Endodermal cell (in vitro differentiated cells): ENCODE data around the gene CDC42EP1. TPM values are rescaled to one million over a fixed set of nuclear protein-coding genes. Genes with fewer than 3 reads are reported as not detected.

Experiments used
- DNase-seq: peaks from one replicate; pipeline ENCODE4 v3.0.0-alpha.2; 2017
- H3K27ac ChIP-seq: 2 replicates; pipeline ENCODE4 v1.5.1; 2013; ENCODE audit warnings: mild to moderate bottlenecking, low read depth, low read length, moderate library complexity
- H3K27me3 ChIP-seq: 2 replicates; pipeline ENCODE4 v1.6.1; 2013; ENCODE audit warnings: mild to moderate bottlenecking, low read length, moderate library complexity; ENCODE audit not compliant: insufficient read depth, control insufficient read depth, poor library complexity, severe bottlenecking
- H3K36me3 ChIP-seq: 2 replicates; pipeline ENCODE4 v1.7.0; 2013; ENCODE audit warnings: mild to moderate bottlenecking, low read length, moderate library complexity; ENCODE audit not compliant: control insufficient read depth, insufficient read depth
- H3K4me1 ChIP-seq: one replicate; pipeline ENCODE4 v1.7.0; 2013; ENCODE audit warnings: low read length; ENCODE audit not compliant: control insufficient read depth, insufficient read depth
- H3K4me3 ChIP-seq: 2 replicates; pipeline ENCODE4 v1.5.1; 2013; ENCODE audit warnings: mild to moderate bottlenecking, low read length, moderate library complexity
- H3K9ac ChIP-seq: 2 replicates; pipeline ENCODE4 v1.6.1; 2013; ENCODE audit warnings: mild to moderate bottlenecking, low read length, moderate library complexity; ENCODE audit not compliant: poor library complexity, severe bottlenecking; ENCODE audit errors: extremely low read depth
- H3K9me3 ChIP-seq: 2 replicates; pipeline ENCODE4 v1.6.1; 2013; ENCODE audit warnings: mild to moderate bottlenecking, low read length, moderate library complexity; ENCODE audit not compliant: control insufficient read depth
- H3K27ac Mint-ChIP-seq: 2 replicates; pipeline ENCODE4 v1.8.0; 2020; ENCODE audit warnings: mixed read lengths
- H3K27me3 Mint-ChIP-seq: 2 replicates; pipeline ENCODE4 v1.8.0; 2021; ENCODE audit warnings: mild to moderate bottlenecking, mixed read lengths; ENCODE audit not compliant: insufficient read depth
- H3K36me3 Mint-ChIP-seq: 2 replicates; pipeline ENCODE4 v1.8.0; 2020; ENCODE audit warnings: low read depth, mixed read lengths
- H3K4me1 Mint-ChIP-seq: 2 replicates; pipeline ENCODE4 v1.8.0; 2020; ENCODE audit warnings: mixed read lengths
- H3K4me3 Mint-ChIP-seq: 2 replicates; pipeline ENCODE4 v1.8.0; 2020; ENCODE audit warnings: mild to moderate bottlenecking, moderate library complexity, mixed read lengths
- H3K9me3 Mint-ChIP-seq: 2 replicates; pipeline ENCODE4 v1.8.0; 2020; ENCODE audit warnings: mild to moderate bottlenecking, mixed read lengths
- WGBS, 2 experiments: methylation state at CpG; one replicate each; pipeline versions ENCODE4 v1.1.5 to v1.1.7; 2013; ENCODE audit warnings: missing lambda C conversion rate in 2 of 2, mixed read lengths in 1 of 2; ENCODE audit not compliant: insufficient coverage in 1 of 2, insufficient read length in 1 of 2; 5-methylcytosine and 5-hydroxymethylcytosine counted together
- total RNA-seq, 2 donors: library from RNA; stranded (reverse); fragmentation: NEBNext Ultra II Directional in 1 of 2; extraction: Animal tissue kit (Norgen Biotek cat#: 25700) in 1 of 2; gene quantifications; 2 replicates in 1 of 2; 3 replicates in 1 of 2; pipeline ENCODE4 v1.2.1, GENCODE V29; 2021
- TF ChIP-seq, protein P1 (sequence below): fragments of 200-600 bp; sonication (generic); conservative IDR thresholded peaks from 2 replicates; pipeline ENCODE4 v1.5.0; 2021; ENCODE audit warnings: antibody characterized with exemption, mild to moderate bottlenecking

Gene CDC42EP1
- total RNA-seq, 2 donors from 2014 or later: 45.0 to 45.1 TPM

- Mint-ChIP-seq H3K36me3 (peaks cover 28% of the 10 kb centered on the region), H3K4me1 (peaks cover 9% of the 10 kb centered on the region), H3K27ac (no peak overlapping the region), H3K4me3 (no peak overlapping the region), H3K27me3 (peaks cover 10% of the 10 kb centered on the region), H3K9me3 (peaks cover 3% of the 10 kb centered on the region)
- TF ChIP-seq, protein P1, sequence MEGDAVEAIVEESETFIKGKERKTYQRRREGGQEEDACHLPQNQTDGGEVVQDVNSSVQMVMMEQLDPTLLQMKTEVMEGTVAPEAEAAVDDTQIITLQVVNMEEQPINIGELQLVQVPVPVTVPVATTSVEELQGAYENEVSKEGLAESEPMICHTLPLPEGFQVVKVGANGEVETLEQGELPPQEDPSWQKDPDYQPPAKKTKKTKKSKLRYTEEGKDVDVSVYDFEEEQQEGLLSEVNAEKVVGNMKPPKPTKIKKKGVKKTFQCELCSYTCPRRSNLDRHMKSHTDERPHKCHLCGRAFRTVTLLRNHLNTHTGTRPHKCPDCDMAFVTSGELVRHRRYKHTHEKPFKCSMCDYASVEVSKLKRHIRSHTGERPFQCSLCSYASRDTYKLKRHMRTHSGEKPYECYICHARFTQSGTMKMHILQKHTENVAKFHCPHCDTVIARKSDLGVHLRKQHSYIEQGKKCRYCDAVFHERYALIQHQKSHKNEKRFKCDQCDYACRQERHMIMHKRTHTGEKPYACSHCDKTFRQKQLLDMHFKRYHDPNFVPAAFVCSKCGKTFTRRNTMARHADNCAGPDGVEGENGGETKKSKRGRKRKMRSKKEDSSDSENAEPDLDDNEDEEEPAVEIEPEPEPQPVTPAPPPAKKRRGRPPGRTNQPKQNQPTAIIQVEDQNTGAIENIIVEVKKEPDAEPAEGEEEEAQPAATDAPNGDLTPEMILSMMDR: no peak
- Histone ChIP-seq H3K27ac (no peak overlapping the region), H3K9ac (no peak overlapping the region), H3K4me3 (no peak overlapping the region), H3K36me3 (no peaks in the 10 kb centered on the region), H3K27me3 (peaks cover 14% of the 10 kb centered on the region), H3K4me1 (no peaks in the 10 kb centered on the region), H3K9me3 (no peaks in the 10 kb centered on the region)
- no peak for DNase-seq
- 92 to 97% methylated on average over 10 to 15 of the region's 15 CpGs for WGBS, 2 experiments
Measured at GRCh38 chr22:37514526-37515051, 45.7 kb upstream of the CDC42EP1 start.

DNA sequence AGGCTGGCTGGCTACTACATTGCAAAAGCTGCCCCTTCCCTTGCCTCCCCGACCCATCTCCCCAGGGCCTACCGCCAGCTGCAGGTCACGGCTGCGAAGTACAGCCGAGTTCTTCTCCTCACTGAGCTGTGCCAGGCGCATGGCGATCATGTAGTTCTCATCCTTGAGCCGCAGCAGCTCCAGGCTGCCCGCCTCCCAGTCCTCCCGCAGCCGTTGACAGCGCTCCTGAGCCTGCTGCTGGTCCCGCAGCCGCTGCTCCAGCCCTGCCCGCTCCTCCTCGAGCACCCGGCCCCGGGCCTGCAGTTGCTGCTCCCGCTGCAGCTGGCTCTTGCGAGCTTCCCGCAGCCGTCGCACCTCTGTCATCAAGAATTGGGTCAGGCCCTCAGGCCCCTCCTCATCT is 44.4 kb upstream of the CDC42EP1 start:
- Mint-ChIP-seq H3K27me3 (peaks cover 18% of the 10 kb centered on the region), H3K9me3 (peaks cover 3% of the 10 kb centered on the region), H3K27ac (no peak overlapping the region), H3K4me1 (peaks cover 9% of the 10 kb centered on the region), H3K36me3 (peaks cover 26% of the 10 kb centered on the region), H3K4me3 (no peak overlapping the region)
- no peak overlapping the region for H3K27ac ChIP-seq
- no peak overlapping the region for H3K4me3 ChIP-seq
- TF ChIP-seq, protein P1: no peak
- WGBS, 2 experiments: 94 to 98% methylated on average over 23 of the region's 23 CpGs
- H3K4me1 ChIP-seq: no peaks in the 10 kb centered on the region
- H3K36me3 ChIP-seq: no peaks in the 10 kb centered on the region
- peaks cover 25% of the 10 kb centered on the region for H3K27me3 ChIP-seq
- no peak overlapping the region for H3K9ac ChIP-seq
- no peaks in the 10 kb centered on the region for H3K9me3 ChIP-seq
- no peak for DNase-seq

DNA sequence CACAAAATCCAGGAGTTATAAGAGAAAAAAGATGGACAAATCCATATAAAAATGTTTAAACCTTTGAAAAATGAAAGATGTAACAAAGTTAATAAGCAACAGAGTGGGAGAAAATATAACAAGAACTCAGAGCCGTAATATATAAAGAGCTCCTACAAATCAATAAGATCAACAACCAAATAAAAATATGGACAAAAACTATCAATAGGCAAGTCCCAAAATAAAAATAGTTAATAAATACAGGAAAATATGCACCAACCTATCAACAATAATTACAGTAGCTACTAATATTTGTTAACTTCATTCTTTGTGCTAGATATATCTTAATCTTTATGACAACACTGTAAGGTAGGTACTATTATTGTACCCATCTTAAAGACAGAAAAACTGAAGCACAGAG is 43.8 kb upstream of the CDC42EP1 start:
- 100% methylated on average over 1 of the region's 1 CpG; no CpG with 5 or more reads in 1 of the 2 experiments for WGBS, 2 experiments
- Mint-ChIP-seq H3K27ac (no peak overlapping the region), H3K4me1 (peaks cover 9% of the 10 kb centered on the region), H3K36me3 (peaks cover 26% of the 10 kb centered on the region), H3K4me3 (no peak overlapping the region), H3K27me3 (peaks cover 24% of the 10 kb centered on the region), H3K9me3 (peaks cover 3% of the 10 kb centered on the region)
- DNase-seq: no peak
- peaks cover 30% of the 10 kb centered on the region for H3K27me3 ChIP-seq
- H3K36me3 ChIP-seq: no peaks in the 10 kb centered on the region
- no peak overlapping the region for H3K4me3 ChIP-seq
- TF ChIP-seq, protein P1: no peak
- H3K9me3 ChIP-seq: no peaks in the 10 kb centered on the region
- H3K27ac ChIP-seq: no peak overlapping the region
- H3K4me1 ChIP-seq: no peaks in the 10 kb centered on the region
- no peak overlapping the region for H3K9ac ChIP-seq
